MM.1S (cell line): Measurements from ENCODE around the gene KNG1.

Experiments
- CTCF ChIP-seq: fragments of 300-600 bp; sonication (generic); IDR thresholded peaks from 2 replicates; pipeline ENCODE4 v1.5.1; 2016; ENCODE audit warnings: antibody characterized with exemption, low read length, mixed read lengths
- EZH2 ChIP-seq: fragments of 300-600 bp; sonication (generic); optimal IDR thresholded peaks from 2 replicates; pipeline ENCODE3; 2017; ENCODE audit warnings: low read depth, mild to moderate bottlenecking, antibody characterized with exemption, low read length, mixed read lengths

- TF ChIP-seq EZH2 (no peak), CTCF (no peak)
Measured at GRCh38 chr3:186772701-186773417, 55.7 kb downstream of the KNG1 start.
